Muscle layer of colon (tissue), 2 donors: ENCODE measurements around the gene CDK16.
A peak's percentile ranks its signal among the peaks of the same experiment; 100 is the strongest.

ENCODE experiments used
- H3K27ac ChIP-seq: one replicate; pipeline ENCODE4 v1.7.0; 2013; ENCODE audit warnings: low read depth, mild to moderate bottlenecking, low read length, moderate library complexity
- H3K27me3 ChIP-seq, 2 donors: one replicate each; pipeline ENCODE4 v1.7.0; 2013; ENCODE audit warnings: low read length in 2 of 2, mild to moderate bottlenecking in 2 of 2; ENCODE audit not compliant: insufficient read depth in 2 of 2, control insufficient read depth in 1 of 2
- H3K36me3 ChIP-seq: one replicate; pipeline ENCODE4 v1.7.0; 2013; ENCODE audit warnings: mild to moderate bottlenecking, low read length; ENCODE audit not compliant: insufficient read depth
- H3K4me1 ChIP-seq: one replicate; pipeline ENCODE4 v1.7.0; 2013; ENCODE audit warnings: mild to moderate bottlenecking, low read length; ENCODE audit not compliant: insufficient read depth
- H3K4me3 ChIP-seq, 2 donors: one replicate each; pipeline ENCODE4 v1.7.0; 2013; ENCODE audit warnings: low read length in 2 of 2, low read depth in 1 of 2, mild to moderate bottlenecking in 1 of 2, moderate library complexity in 1 of 2
- H3K9ac ChIP-seq: one replicate; pipeline ENCODE4 v1.7.0; 2013; ENCODE audit warnings: low read length
- H3K9me3 ChIP-seq: one replicate; pipeline ENCODE4 v1.7.0; 2013; ENCODE audit warnings: mild to moderate bottlenecking, low read length
- donor health status: abdominal sarcoma.
- donor health status: Adenocarcinoma of cecum.

Gene CDK16

GRCh38 chrX:47187106-47187677 lies 31.3 kb upstream of the CDK16 start:
- Histone ChIP-seq H3K9me3 (no peaks in the 10 kb centered on the region), H3K4me3 (no peak overlapping the region), H3K4me1 (no peaks in the 10 kb centered on the region), H3K36me3 (peaks cover 12% of the 10 kb centered on the region), H3K27me3 (peaks cover 0 to 28% of the 10 kb centered on the region in 2 donors), H3K9ac (no peak overlapping the region), H3K27ac (no peak overlapping the region)

- Histone ChIP-seq H3K9me3 (no peaks in the 10 kb centered on the region), H3K36me3 (peaks cover 3% of the 10 kb centered on the region), H3K9ac (no peak overlapping the region), H3K27ac (no peak overlapping the region), H3K4me3 (no peak overlapping the region), H3K27me3 (peaks cover 0 to 25% of the 10 kb centered on the region in 2 donors), H3K4me1 (peaks cover 7% of the 10 kb centered on the region)
Measured at GRCh38 chrX:47189906-47190305, 28.6 kb upstream of the CDK16 start.

GRCh38 chrX:47190445-47191269 lies 27.8 kb upstream of the CDK16 start:
- peak overlapping the region; percentile 54 for H3K27ac ChIP-seq
- peaks cover 0 to 25% of the 10 kb centered on the region in 2 donors for H3K27me3 ChIP-seq
- H3K4me3 ChIP-seq = peak overlapping the region; percentile 11 to 72
- peaks cover 2% of the 10 kb centered on the region for H3K36me3 ChIP-seq
- peaks cover 14% of the 10 kb centered on the region for H3K4me1 ChIP-seq
- peak overlapping the region; percentile 57 for H3K9ac ChIP-seq
- no peaks in the 10 kb centered on the region for H3K9me3 ChIP-seq

DNA sequence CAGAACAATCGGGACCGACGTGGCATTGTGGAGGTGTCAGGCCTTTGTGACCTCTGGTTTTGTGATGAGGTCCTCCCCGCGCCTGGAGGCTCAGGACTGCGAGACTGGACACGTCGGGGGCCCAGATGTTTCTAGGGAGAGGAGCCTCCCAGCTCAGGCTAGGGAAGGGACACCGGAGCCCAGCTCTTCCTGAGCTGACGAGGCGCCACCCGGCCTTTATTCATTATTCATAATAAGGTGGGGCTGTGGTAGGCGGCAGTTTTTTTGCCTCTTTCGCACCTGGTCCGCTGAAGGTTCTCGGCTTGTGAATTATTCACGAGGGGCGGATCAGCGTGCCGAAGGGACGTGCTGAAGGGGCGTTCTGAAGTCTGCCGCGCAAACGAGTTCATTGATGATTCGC lies 27.1 kb upstream of the CDK16 start:
- Histone ChIP-seq H3K4me3 (peak overlapping the region; percentile 11 to 72), H3K27me3 (peaks cover 0 to 25% of the 10 kb centered on the region in 2 donors), H3K4me1 (peaks cover 21% of the 10 kb centered on the region), H3K36me3 (no peaks in the 10 kb centered on the region), H3K9me3 (no peaks in the 10 kb centered on the region), H3K9ac (peak overlapping the region; percentile 57), H3K27ac (no peak overlapping the region)

DNA sequence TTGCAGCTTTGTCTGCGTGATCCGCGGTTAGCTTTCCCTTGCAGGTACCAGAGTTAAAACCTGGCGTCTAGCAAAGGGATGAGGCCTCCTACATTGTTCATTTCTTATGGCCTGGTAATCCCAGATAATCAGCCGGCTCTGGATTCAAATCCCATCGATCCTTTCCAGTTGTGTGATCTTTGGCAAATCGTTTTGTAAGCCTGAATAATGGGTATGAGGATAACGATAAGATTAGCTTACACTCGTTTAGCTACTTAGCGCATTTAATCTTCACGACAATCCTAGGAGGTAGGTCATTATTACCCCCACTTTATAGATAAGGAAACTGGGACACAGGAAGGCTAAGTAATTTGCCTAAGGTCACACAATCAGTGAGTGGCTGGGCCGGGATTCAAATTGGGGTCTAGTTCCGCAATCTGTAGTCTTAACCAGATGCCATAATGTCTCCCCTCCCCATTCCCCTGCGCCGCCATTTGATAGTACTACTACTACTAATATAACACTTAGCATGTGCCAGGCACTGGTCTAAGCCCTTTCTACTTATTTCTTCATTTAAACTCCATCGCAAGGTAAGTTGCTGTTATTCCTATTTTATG lies 26.6 kb upstream of the CDK16 start:
- Histone ChIP-seq H3K27me3 (peaks cover 0 to 24% of the 10 kb centered on the region in 2 donors), H3K9ac (no peak overlapping the region), H3K27ac (no peak overlapping the region), H3K9me3 (no peaks in the 10 kb centered on the region), H3K36me3 (no peaks in the 10 kb centered on the region), H3K4me1 (peaks cover 27% of the 10 kb centered on the region), H3K4me3 (peak overlapping the region in 1 of 2 donors; percentile 72)

GRCh38 chrX:47193475-47194193 lies 24.8 kb upstream of the CDK16 start, which contains the start of gene UBA1:
Gene UBA1 (plus strand): TSS chrX:47193829. CDS start chrX:47198803, 4,974 bp downstream.
- H3K9ac ChIP-seq = peak within 1 kb of the TSS; percentile 96
- H3K4me1 ChIP-seq = peaks cover 42% of the 10 kb centered on the region
- peak within 1 kb of the TSS; percentile 63 to 88 for H3K4me3 ChIP-seq
- H3K27ac ChIP-seq = peak within 1 kb of the TSS; percentile 70
- H3K9me3 ChIP-seq = no peaks in the 10 kb centered on the region
- H3K36me3 ChIP-seq = peaks cover 9% of the 10 kb centered on the region
- peaks cover 0 to 21% of the 10 kb centered on the region in 2 donors for H3K27me3 ChIP-seq

DNA sequence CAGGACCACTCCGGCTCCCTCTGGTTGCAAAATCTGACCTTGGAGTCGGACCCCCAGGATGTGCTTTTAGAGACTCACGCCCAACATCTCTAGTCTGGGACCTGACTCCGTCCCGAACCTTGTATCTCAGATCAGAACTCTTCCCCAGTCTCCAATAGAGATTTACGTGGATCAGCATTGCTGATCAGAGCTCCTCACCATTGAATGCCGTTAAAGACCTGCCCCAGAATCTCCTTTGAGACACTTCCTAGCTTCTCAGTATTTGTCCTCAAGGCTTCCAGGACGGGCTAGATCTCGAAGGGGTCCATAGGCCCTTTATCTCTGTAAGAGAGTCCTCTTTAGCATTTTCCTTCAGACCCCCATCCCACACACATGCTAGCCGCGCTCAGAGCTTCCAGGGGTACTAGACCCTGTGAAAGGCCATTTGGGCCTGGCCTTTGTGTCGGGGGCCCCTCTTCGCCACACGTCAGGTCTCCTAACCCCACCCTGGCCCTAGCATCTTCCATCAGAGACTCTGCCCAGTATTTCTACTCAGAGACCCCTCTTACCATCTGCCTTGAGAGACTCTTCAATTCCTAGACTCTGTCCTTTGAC lies 24.2 kb upstream of the CDK16 start:
- Histone ChIP-seq H3K36me3 (peaks cover 15% of the 10 kb centered on the region), H3K4me1 (peaks cover 43% of the 10 kb centered on the region), H3K9me3 (no peaks in the 10 kb centered on the region), H3K27ac (peak overlapping the region; percentile 70), H3K27me3 (peaks cover 0 to 21% of the 10 kb centered on the region in 2 donors), H3K4me3 (peak overlapping the region; percentile 63 to 88), H3K9ac (peak overlapping the region; percentile 96)

- H3K4me3 ChIP-seq = no peak overlapping the region
Measured at GRCh38 chrX:47196098-47196497, 22.4 kb upstream of the CDK16 start.

GRCh38 chrX:47197526-47197925 lies 21.0 kb upstream of the CDK16 start:
- H3K27ac ChIP-seq = no peak overlapping the region
- H3K27me3 ChIP-seq = no peaks in the 10 kb centered on the region
- H3K9ac ChIP-seq = no peak overlapping the region
- no peaks in the 10 kb centered on the region for H3K9me3 ChIP-seq
- H3K36me3 ChIP-seq = peaks cover 45% of the 10 kb centered on the region
- no peak overlapping the region for H3K4me3 ChIP-seq
- peaks cover 43% of the 10 kb centered on the region for H3K4me1 ChIP-seq

More at GRCh38 chrX:47196098-47196497, 22.4 kb upstream of the CDK16 start:
- H3K4me1 ChIP-seq = peaks cover 43% of the 10 kb centered on the region
- no peaks in the 10 kb centered on the region for H3K9me3 ChIP-seq
- peak overlapping the region; percentile 32 for H3K9ac ChIP-seq
- peaks cover 0 to 3% of the 10 kb centered on the region in 2 donors for H3K27me3 ChIP-seq
- peaks cover 31% of the 10 kb centered on the region for H3K36me3 ChIP-seq
- H3K27ac ChIP-seq = no peak overlapping the region

GRCh38 chrX:47198026-47198686 lies 20.3 kb upstream of the CDK16 start:
- H3K4me3 ChIP-seq = no peak overlapping the region
- no peak overlapping the region for H3K9ac ChIP-seq
- peaks cover 51% of the 10 kb centered on the region for H3K36me3 ChIP-seq
- no peak overlapping the region for H3K27ac ChIP-seq
- no peaks in the 10 kb centered on the region for H3K27me3 ChIP-seq
- no peaks in the 10 kb centered on the region for H3K9me3 ChIP-seq
- H3K4me1 ChIP-seq = peaks cover 43% of the 10 kb centered on the region
